Activated CD8-positive, alpha-beta memory T cell treated with anti-CD3 and anti-CD28 coated beads, Interleukin-2, amount 50 U/mL, for 4 hours (primary cell): ENCODE data around the gene RFC4.
"Not testable (repeated sequence)": the region's sequence is repeated elsewhere in the genome, so short reads cannot be mapped to it uniquely, and the experiment has no call there.

Experiments
- DNase-seq: peaks from one replicate; pipeline ENCODE4 v3.0.0-alpha.2; 2020

RFC4 gene

GRCh38 chr3:186824430-186825139, 18.3 kb upstream of the RFC4 start:
- no peak for DNase-seq

- no peak for DNase-seq
Observed at GRCh38 chr3:186823386-186823785, 17.1 kb upstream of the RFC4 start.

- DNase-seq = not testable (repeated sequence)
Observed at GRCh38 chr3:186822388-186822759, 16.1 kb upstream of the RFC4 start.

GRCh38 chr3:186821429-186822387, 15.4 kb upstream of the RFC4 start:
- DNase-seq = no peak

- no peak for DNase-seq
Observed at GRCh38 chr3:186818956-186819355, 12.7 kb upstream of the RFC4 start.

- no peak for DNase-seq
Observed at GRCh38 chr3:186818516-186818915, 12.2 kb upstream of the RFC4 start.

GRCh38 chr3:186815435-186815834, 9.2 kb upstream of the RFC4 start:
- DNase-seq = no peak

GRCh38 chr3:186814100-186814499, 7.8 kb upstream of the RFC4 start:
- no peak for DNase-seq

GRCh38 chr3:186811313-186811712, 5.0 kb upstream of the RFC4 start:
- DNase-seq = not testable (repeated sequence)

- DNase-seq = no peak
Observed at GRCh38 chr3:186810336-186810996, 4.2 kb upstream of the RFC4 start.

GRCh38 chr3:186807231-186807630, 949 bp upstream of the RFC4 start:
- DNase-seq = no peak

GRCh38 chr3:186803447-186803846, 2.8 kb downstream of the RFC4 start:
- DNase-seq = not testable (repeated sequence)

GRCh38 chr3:186802701-186803100, 3.6 kb downstream of the RFC4 start:
- DNase-seq = no peak

- DNase-seq = no peak
Observed at GRCh38 chr3:186800285-186800684, 6.0 kb downstream of the RFC4 start.

GRCh38 chr3:186798239-186798874, 7.9 kb downstream of the RFC4 start:
- no peak for DNase-seq

- no peak for DNase-seq
Observed at GRCh38 chr3:186790261-186790981, 15.9 kb downstream of the RFC4 start.

- no peak for DNase-seq
Observed at GRCh38 chr3:186789554-186790260, 16.6 kb downstream of the RFC4 start.

- no peak for DNase-seq
Observed at GRCh38 chr3:186788482-186789370, 17.6 kb downstream of the RFC4 start.

GRCh38 chr3:186787642-186788481, 18.4 kb downstream of the RFC4 start:
- no peak for DNase-seq

- no peak for DNase-seq
Observed at GRCh38 chr3:186786922-186787321, 19.4 kb downstream of the RFC4 start.
